ENCODE results near the gene SLC16A3.

- TF ChIP-seq CTCF (IDR thresholded peaks at IDR 0.05) = peak in 2 of 12 donors; percentile 5 to 9
- TF ChIP-seq POLR2A (IDR thresholded peaks at IDR 0.05) = peak in 1 of 2 donors; percentile 66
Observed at GRCh38 chr17:82273327-82274133, 44.7 kb downstream of the SLC16A3 start, which contains the start of gene CSNK1D.

Measured in heart left ventricle (tissue), 13 donors.